Muscle layer of duodenum (tissue), 2 donors: ENCODE results near the gene COX5A.
A peak's percentile ranks its signal among the peaks of the same experiment; 100 is the strongest.
"Not testable (repeated sequence)": the region's sequence is repeated elsewhere in the genome, so short reads cannot be mapped to it uniquely, and the experiment has no call there.

Source experiments
- H3K27ac ChIP-seq: one replicate; pipeline ENCODE4 v1.7.0; 2013; ENCODE audit warnings: mild to moderate bottlenecking, low read length
- H3K27me3 ChIP-seq: one replicate; pipeline ENCODE4 v1.7.0; 2013; ENCODE audit warnings: low read depth, mild to moderate bottlenecking, control low read depth, low read length
- H3K36me3 ChIP-seq, 2 donors: one replicate each; pipeline ENCODE4 v1.7.0; 2013; ENCODE audit warnings: low read length in 2 of 2, control low read depth in 1 of 2, mild to moderate bottlenecking in 1 of 2; ENCODE audit not compliant: insufficient read depth in 2 of 2, control insufficient read depth in 1 of 2
- H3K4me1 ChIP-seq, 2 donors: one replicate each; pipeline ENCODE4 v1.7.0; 2013; ENCODE audit warnings: low read length in 2 of 2, mild to moderate bottlenecking in 2 of 2, control low read depth in 1 of 2, moderate library complexity in 1 of 2; ENCODE audit not compliant: insufficient read depth in 2 of 2, control insufficient read depth in 1 of 2
- H3K4me3 ChIP-seq, 2 donors: one replicate each; pipeline ENCODE4 v1.7.0; 2013; ENCODE audit warnings: low read length in 2 of 2, low read depth in 1 of 2, mild to moderate bottlenecking in 1 of 2
- H3K9me3 ChIP-seq, 2 donors: one replicate each; pipeline ENCODE4 v1.7.0; 2013; ENCODE audit warnings: low read length in 2 of 2, control low read depth in 1 of 2, mild to moderate bottlenecking in 1 of 2; ENCODE audit not compliant: control insufficient read depth in 1 of 2
- donor health status: healthy.

Gene COX5A

GRCh38 chr15:74955017-74955416 lies 17.1 kb upstream of the COX5A start:
- no peak overlapping the region for H3K27ac ChIP-seq
- no peaks in the 10 kb centered on the region for H3K9me3 ChIP-seq
- H3K4me1 ChIP-seq, result peaks cover 14 to 44% of the 10 kb centered on the region in 2 donors
- H3K27me3 ChIP-seq, result peaks cover 11% of the 10 kb centered on the region
- H3K36me3 ChIP-seq, result no peaks in the 10 kb centered on the region
- peak overlapping the region in 1 of 2 donors; percentile 42 for H3K4me3 ChIP-seq

GRCh38 chr15:74954515-74954914 lies 16.6 kb upstream of the COX5A start:
- Histone ChIP-seq H3K4me3 (no peak overlapping the region), H3K9me3 (no peaks in the 10 kb centered on the region), H3K27me3 (peaks cover 11% of the 10 kb centered on the region), H3K4me1 (peaks cover 10 to 44% of the 10 kb centered on the region in 2 donors), H3K27ac (no peak overlapping the region), H3K36me3 (no peaks in the 10 kb centered on the region)

DNA sequence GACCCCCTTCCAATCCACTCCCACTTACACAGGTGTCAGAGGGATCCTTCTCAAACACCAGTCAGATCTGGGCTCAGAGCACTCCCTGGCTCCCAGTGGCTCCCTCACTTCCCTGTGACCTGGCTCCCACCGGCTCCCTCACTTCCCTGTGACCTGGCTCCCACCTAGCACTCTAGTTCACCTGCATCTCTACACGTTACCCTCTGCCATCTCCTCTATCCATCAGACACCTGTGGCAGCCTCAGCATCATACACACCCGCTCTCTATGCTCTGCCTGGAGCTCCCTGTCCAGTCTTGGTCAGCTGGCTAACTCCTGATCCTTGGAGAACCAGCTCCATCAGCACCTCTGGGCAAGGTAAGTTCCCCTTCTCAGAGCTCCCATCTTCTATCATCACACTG lies 13.1 kb upstream of the COX5A start:
- H3K27ac ChIP-seq, result no peak overlapping the region
- peaks cover 6 to 19% of the 10 kb centered on the region in 2 donors for H3K4me1 ChIP-seq
- no peak overlapping the region for H3K4me3 ChIP-seq
- no peaks in the 10 kb centered on the region for H3K9me3 ChIP-seq
- H3K36me3 ChIP-seq, result no peaks in the 10 kb centered on the region
- H3K27me3 ChIP-seq, result no peaks in the 10 kb centered on the region

DNA sequence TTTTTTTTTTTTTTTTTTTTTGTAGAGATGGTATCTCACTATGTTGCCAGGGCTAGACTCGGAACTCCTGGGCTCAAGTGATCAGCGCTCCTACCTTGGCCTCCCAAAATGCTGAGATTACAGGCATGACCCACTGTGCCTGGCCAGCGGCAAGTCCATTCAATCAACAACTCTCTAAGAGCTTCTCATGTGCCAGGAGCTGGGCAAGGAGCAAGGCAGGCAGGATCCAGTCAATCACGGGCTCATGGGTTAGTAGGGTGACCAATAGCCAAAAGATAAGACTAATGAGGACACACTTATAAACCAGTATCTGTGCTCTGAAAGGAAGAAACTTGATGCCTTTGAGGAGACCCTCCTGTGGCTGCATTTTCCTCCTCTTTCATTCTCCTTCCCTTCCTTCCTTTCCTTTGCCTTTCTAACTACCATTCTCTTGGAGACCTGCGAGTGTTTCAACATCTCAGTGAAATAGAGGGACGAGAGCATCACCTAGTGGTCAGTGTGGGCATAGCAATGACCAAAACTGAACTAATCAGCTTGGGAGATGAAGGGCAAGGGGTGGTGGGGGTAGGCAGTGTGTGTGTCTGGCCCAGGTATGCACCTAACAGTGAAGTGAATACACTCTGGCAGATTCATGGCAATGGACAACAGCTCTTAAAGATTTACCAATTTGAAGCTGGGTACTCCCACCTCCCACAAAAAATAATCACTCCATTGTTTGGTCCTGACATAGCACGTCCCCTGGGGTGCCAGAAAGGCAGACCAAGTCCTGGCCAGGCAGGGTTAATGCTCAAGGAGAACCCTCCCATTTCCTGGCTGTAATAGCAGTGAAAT lies 12.4 kb upstream of the COX5A start:
- Histone ChIP-seq H3K9me3 (no peaks in the 10 kb centered on the region), H3K4me3 (no peak overlapping the region), H3K36me3 (no peaks in the 10 kb centered on the region), H3K4me1 (peaks cover 6 to 12% of the 10 kb centered on the region in 2 donors), H3K27me3 (no peaks in the 10 kb centered on the region), H3K27ac (no peak overlapping the region)

DNA sequence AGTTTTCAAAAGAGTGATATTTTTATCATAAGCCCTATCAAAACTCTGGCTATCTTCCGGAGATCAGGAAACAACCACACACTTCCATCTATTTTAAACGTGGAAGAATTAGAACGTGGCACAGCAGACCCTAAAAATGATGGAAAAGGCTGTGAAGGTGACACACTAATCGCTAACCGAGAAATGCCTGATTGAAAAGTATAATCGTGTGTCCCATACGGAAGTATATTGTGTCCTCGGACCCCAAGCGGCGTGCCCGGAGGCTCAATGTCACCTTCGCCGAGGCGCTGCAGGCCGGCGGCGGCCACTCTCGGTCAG lies 642 bp downstream of the COX5A start:
- H3K4me3 ChIP-seq, result peak overlapping the region; percentile 78 to 98
- H3K36me3 ChIP-seq, result no peaks in the 10 kb centered on the region
- no peaks in the 10 kb centered on the region for H3K9me3 ChIP-seq
- peaks cover 4 to 21% of the 10 kb centered on the region in 2 donors for H3K4me1 ChIP-seq
- H3K27ac ChIP-seq, result peak overlapping the region; percentile 91
- no peaks in the 10 kb centered on the region for H3K27me3 ChIP-seq

- H3K36me3 ChIP-seq, H3K27me3 ChIP-seq, H3K4me3 ChIP-seq, H3K9me3 ChIP-seq, H3K27ac ChIP-seq: not testable (repeated sequence)
- peaks cover 4 to 21% of the 10 kb centered on the region in 2 donors for H3K4me1 ChIP-seq
Observed at GRCh38 chr15:74935193-74935592, 2.7 kb downstream of the COX5A start.

- Histone ChIP-seq H3K4me3 (no peak overlapping the region), H3K9me3 (no peaks in the 10 kb centered on the region), H3K4me1 (peaks cover 4 to 21% of the 10 kb centered on the region in 2 donors), H3K27ac (no peak overlapping the region), H3K36me3 (peaks cover 6 to 9% of the 10 kb centered on the region in 2 donors), H3K27me3 (no peaks in the 10 kb centered on the region)
Observed at GRCh38 chr15:74933573-74933972, 4.3 kb downstream of the COX5A start.

DNA sequence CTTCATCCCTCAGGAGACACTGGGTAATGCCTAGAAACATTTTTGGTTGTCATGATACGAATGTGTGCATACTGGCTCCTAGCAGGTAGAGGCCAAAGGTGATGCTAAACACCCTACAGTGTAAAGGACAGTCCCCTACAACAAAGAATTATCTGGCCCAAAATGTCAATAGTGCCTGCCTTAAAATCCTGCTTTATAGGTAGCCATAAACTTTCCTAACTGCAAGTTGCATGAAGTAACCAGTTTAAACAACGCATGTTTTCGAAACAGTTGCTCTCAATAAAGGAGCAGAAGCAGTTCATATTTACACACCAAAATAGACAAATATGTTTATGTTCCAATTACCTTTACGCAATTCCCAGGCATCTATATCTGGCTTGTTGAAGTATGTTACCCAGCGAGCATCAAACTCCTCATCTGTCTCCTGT lies 9.1 kb downstream of the COX5A start:
- no peak overlapping the region for H3K4me3 ChIP-seq
- no peaks in the 10 kb centered on the region for H3K27me3 ChIP-seq
- no peaks in the 10 kb centered on the region for H3K9me3 ChIP-seq
- peaks cover 16 to 31% of the 10 kb centered on the region in 2 donors for H3K36me3 ChIP-seq
- no peak overlapping the region for H3K27ac ChIP-seq
- no peaks in the 10 kb centered on the region for H3K4me1 ChIP-seq

DNA sequence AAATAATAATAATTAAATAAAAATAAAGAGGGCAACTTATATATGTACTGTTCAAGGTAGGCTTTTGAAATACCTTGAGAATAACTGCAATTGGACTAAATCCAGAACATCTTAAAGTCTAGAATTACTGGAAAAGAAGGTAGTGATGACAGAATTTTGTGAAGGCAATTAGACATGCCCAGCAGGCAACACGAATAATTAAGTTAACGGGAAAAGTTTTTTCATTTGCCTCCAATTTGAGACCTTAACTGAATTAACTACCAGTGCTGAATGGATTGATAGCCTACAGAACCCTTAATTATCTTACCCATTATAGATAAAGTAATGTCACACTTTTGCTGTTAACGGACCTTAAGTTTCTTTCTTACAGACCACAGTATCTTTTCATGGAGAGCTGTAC lies 13.3 kb downstream of the COX5A start:
- H3K36me3 ChIP-seq, result peaks cover 30 to 58% of the 10 kb centered on the region in 2 donors
- no peaks in the 10 kb centered on the region for H3K9me3 ChIP-seq
- H3K27me3 ChIP-seq, result no peaks in the 10 kb centered on the region
- no peaks in the 10 kb centered on the region for H3K4me1 ChIP-seq
- H3K4me3 ChIP-seq, result no peak overlapping the region
- no peak overlapping the region for H3K27ac ChIP-seq

DNA sequence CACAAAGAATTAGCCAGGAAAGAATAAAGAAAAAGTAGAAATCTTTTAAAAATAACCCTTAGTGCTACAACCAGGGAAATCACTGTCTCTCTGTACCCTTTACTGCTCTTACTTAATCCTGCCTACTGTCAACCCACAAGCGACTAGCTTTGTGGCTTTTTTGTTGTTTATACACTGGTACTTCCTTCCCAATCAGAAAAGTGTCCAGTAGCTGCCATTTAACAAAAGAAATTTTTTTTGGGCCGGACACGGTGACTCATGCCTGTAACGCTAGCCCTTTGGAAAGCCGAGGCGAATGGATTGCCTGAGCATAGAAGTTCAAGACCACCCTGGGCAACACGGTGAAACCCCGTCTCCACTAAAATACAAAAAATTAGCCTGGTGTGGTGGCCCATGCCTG lies 17.4 kb downstream of the COX5A start:
- Histone ChIP-seq H3K36me3 (peaks cover 33 to 69% of the 10 kb centered on the region in 2 donors), H3K27ac (no peak overlapping the region), H3K4me3 (no peak overlapping the region), H3K4me1 (no peaks in the 10 kb centered on the region), H3K27me3 (no peaks in the 10 kb centered on the region), H3K9me3 (no peaks in the 10 kb centered on the region)

- Histone ChIP-seq H3K4me1 (no peaks in the 10 kb centered on the region), H3K4me3 (no peak overlapping the region), H3K27me3 (no peaks in the 10 kb centered on the region), H3K27ac (no peak overlapping the region), H3K9me3 (no peaks in the 10 kb centered on the region), H3K36me3 (peaks cover 30 to 63% of the 10 kb centered on the region in 2 donors)
Observed at GRCh38 chr15:74917676-74918075, 20.2 kb downstream of the COX5A start.

DNA sequence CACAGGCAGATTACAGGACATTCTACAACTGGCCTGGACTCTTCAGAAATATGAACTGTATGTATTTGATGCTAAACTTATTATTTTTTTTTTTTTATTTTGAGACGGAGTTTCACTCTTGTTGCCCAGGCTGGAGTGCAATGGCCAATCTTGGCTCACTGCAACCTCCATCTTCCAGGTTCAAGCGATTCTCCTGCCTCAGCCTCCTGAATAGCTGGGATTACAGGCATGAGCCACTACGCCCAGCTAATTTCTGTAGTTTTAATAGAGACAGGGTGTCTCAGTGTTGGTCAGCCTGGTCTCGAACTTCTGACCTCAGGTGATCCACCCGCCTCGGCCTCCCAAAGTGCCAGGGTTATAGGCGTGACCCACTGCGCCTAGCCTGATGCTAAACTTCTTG lies 24.1 kb downstream of the COX5A start:
- H3K9me3 ChIP-seq, H3K4me1 ChIP-seq, H3K4me3 ChIP-seq, H3K27ac ChIP-seq, H3K27me3 ChIP-seq: not testable (repeated sequence)
- H3K36me3 ChIP-seq, result peaks cover 12 to 35% of the 10 kb centered on the region in 2 donors
